ENCODE measurements around the gene RING1.

DNA sequence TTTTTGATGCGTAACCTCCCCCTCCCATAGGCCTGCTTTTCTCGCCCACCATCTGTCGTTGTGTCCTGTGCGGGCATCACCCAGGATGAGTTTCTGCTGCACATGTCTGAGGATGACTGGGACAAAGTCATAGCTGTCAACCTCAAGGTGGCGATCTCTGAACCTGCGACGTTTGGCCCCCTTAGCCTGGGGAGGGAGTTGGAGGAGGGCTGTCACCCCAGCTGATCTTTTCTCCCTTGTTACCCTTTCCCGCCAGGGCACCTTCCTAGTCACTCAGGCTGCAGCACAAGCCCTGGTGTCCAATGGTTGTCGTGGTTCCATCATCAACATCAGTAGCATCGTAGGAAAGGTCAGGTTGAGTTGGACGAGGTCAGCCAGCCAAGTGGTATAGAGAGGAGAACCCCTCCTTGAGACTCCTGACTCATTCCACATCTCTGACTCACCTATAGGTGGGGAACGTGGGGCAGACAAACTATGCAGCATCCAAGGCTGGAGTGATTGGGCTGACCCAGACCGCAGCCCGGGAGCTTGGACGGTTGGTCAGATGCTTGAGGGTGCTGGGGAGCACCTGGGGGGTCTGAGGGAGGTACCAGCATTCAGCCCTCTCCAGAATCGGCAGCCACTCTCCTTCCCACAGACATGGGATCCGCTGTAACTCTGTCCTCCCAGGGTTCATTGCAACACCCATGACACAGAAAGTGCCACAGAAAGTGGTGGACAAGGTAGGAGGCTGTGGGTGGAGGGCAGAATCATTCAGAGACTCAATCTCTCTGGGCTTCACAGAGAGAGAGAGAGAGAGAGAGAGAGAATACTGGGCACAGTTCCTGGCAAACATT, 2.9 kb upstream of the RING1 start:
- TF ChIP-seq RAD21 (IDR thresholded peaks at IDR 0.05; ENCODE audit: low read depth) (no peak), EP300 (IDR thresholded peaks at IDR 0.05; ENCODE audit: borderline replicate concordance) (no peak), CEBPB (IDR thresholded peaks at IDR 0.05) (no peak), TAF1 (IDR thresholded peaks at IDR 0.05; ENCODE audit: low read depth) (no peak), TCF12 (IDR thresholded peaks at IDR 0.05; ENCODE audit: low read depth) (no peak), NFIC (IDR thresholded peaks at IDR 0.05) (no peak), TEAD4 (IDR thresholded peaks at IDR 0.05) (peak; percentile 32; the same call in 1 of the 2 replicates), EGR1 (IDR thresholded peaks at IDR 0.05) (no peak), ZBTB7A (IDR thresholded peaks at IDR 0.05; ENCODE audit: low read depth) (no peak), YY1 (IDR thresholded peaks at IDR 0.05; ENCODE audit: low read depth) (no peak)
- TF ChIP-seq, protein P1, sequence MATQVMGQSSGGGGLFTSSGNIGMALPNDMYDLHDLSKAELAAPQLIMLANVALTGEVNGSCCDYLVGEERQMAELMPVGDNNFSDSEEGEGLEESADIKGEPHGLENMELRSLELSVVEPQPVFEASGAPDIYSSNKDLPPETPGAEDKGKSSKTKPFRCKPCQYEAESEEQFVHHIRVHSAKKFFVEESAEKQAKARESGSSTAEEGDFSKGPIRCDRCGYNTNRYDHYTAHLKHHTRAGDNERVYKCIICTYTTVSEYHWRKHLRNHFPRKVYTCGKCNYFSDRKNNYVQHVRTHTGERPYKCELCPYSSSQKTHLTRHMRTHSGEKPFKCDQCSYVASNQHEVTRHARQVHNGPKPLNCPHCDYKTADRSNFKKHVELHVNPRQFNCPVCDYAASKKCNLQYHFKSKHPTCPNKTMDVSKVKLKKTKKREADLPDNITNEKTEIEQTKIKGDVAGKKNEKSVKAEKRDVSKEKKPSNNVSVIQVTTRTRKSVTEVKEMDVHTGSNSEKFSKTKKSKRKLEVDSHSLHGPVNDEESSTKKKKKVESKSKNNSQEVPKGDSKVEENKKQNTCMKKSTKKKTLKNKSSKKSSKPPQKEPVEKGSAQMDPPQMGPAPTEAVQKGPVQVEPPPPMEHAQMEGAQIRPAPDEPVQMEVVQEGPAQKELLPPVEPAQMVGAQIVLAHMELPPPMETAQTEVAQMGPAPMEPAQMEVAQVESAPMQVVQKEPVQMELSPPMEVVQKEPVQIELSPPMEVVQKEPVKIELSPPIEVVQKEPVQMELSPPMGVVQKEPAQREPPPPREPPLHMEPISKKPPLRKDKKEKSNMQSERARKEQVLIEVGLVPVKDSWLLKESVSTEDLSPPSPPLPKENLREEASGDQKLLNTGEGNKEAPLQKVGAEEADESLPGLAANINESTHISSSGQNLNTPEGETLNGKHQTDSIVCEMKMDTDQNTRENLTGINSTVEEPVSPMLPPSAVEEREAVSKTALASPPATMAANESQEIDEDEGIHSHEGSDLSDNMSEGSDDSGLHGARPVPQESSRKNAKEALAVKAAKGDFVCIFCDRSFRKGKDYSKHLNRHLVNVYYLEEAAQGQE (IDR thresholded peaks at IDR 0.05; ENCODE audit: low read depth), result no peak
- TF ChIP-seq, protein P2, sequence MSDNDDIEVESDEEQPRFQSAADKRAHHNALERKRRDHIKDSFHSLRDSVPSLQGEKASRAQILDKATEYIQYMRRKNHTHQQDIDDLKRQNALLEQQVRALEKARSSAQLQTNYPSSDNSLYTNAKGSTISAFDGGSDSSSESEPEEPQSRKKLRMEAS (IDR thresholded peaks at IDR 0.05), result no peak

Measured in Ishikawa (cell line).